K562 (cell line): ENCODE data around the gene IRF6. TPM values are rescaled to one million over a fixed set of nuclear protein-coding genes. Genes with fewer than 3 reads are reported as not detected.

ENCODE experiments used
- ATAC-seq: fragments of 200-7000 bp; cut with Tn5 transposase; 3 replicates; pipeline ENCODE4 v1.9.1; 2020; ENCODE audit warnings: moderate library complexity
- BruUV-seq: library from RNA; stranded (reverse); fragments of 400-500 nt; replicated peaks from 2 replicates; lab custom pipeline; 2021; lab: Mats Ljungman, UMichigan
- CTCF ChIA-PET: fragments of 300-600 bp; formaldehyde crosslinking; extraction: SDS; loops from one replicate; lab custom pipeline; 2021; ENCODE audit warnings: low intra/inter-chr PET ratio; lab: Yijun Ruan, JAX
- POLR2A ChIA-PET: fragments of 300-600, 350-650 bp; sonication (Branson Sonifier 250); formaldehyde crosslinking; extraction: SDS; loops from one replicate; lab custom pipeline; 2021; ENCODE audit warnings: antibody characterized with exemption, inconsistent platforms; lab: Yijun Ruan, JAX
- DNase-seq, 4 experiments: peaks; one replicate each; pipeline versions ENCODE4 v3.0.0 to v3.0.0-alpha.2; 2011 to 2018; ENCODE audit warnings: low spot score in 3 of 4, mixed read lengths in 3 of 4; ENCODE audit errors: extremely low read depth in 1 of 4
- FAIRE-seq: peaks from 2 replicates; lab custom pipeline; 2011; peaks lifted over from hg19 to GRCh38; lab: Jason Lieb, UNC
- H2AFZ ChIP-seq: 2 replicates; pipeline ENCODE4 v1.6.0; 2011; ENCODE audit warnings: low read depth, low read length, control low read depth, inconsistent platforms
- H3K27ac ChIP-seq: fragments of 200-600 bp; 3 replicates; pipeline ENCODE4 v1.8.0; 2011; ENCODE audit warnings: low read depth, mild to moderate bottlenecking, control low read depth, inconsistent platforms, low read length, moderate library complexity, mixed read lengths; ENCODE audit errors: extremely low read depth
- H3K27me3 ChIP-seq, 2 experiments: fragments of 300-600 bp in 1 of 2; 2 replicates in 1 of 2; 3 replicates in 1 of 2; pipeline versions ENCODE4 v1.6.0 to v1.8.0; 2011; ENCODE audit warnings: inconsistent platforms in 2 of 2, low read length in 2 of 2, mild to moderate bottlenecking in 1 of 2, mixed read lengths in 1 of 2, moderate library complexity in 1 of 2; ENCODE audit not compliant: control insufficient read depth in 2 of 2, insufficient read depth in 2 of 2
- H3K36me3 ChIP-seq: fragments of 300-600 bp; 3 replicates; pipeline ENCODE4 v1.8.0; 2011; ENCODE audit warnings: mild to moderate bottlenecking, low read length, inconsistent platforms; ENCODE audit not compliant: control insufficient read depth, insufficient read depth
- H3K4me1 ChIP-seq, 2 experiments: fragments of 200-600 bp in 1 of 2; replicated peaks in 1 of 2; 2 replicates in 1 of 2; 3 replicates in 1 of 2; pipeline versions ENCODE4 v1.5.1 to v1.8.0; 2011; ENCODE audit warnings: inconsistent platforms in 2 of 2, low read length in 2 of 2, mild to moderate bottlenecking in 1 of 2, mixed read lengths in 1 of 2, moderate library complexity in 1 of 2; ENCODE audit not compliant: control insufficient read depth in 2 of 2, insufficient read depth in 2 of 2
- H3K4me2 ChIP-seq: 2 replicates; pipeline ENCODE4 v1.6.1; 2011; ENCODE audit warnings: low read length, control low read depth, inconsistent platforms, mixed read lengths; ENCODE audit not compliant: insufficient read depth
- H3K4me3 ChIP-seq: fragments of 200-600 bp; sonication (generic), shearing (Covaris generic); 2 replicates; pipeline ENCODE4 v1.5.1; 2016; ENCODE audit warnings: control low read depth, inconsistent platforms
- H3K79me2 ChIP-seq: fragments of 200-600 bp; 3 replicates; pipeline ENCODE4 v1.8.0; 2011; ENCODE audit warnings: low read length, inconsistent platforms; ENCODE audit not compliant: control insufficient read depth, insufficient read depth
- H3K9ac ChIP-seq, 2 experiments: 2 replicates each; pipeline versions ENCODE4 v1.6.0 to v1.6.1; 2011; ENCODE audit warnings: low read depth in 2 of 2, low read length in 2 of 2, control low read depth in 1 of 2, inconsistent platforms in 1 of 2, mild to moderate bottlenecking in 1 of 2, mixed read lengths in 1 of 2; ENCODE audit not compliant: insufficient read depth in 1 of 2
- H3K9me1 ChIP-seq: one replicate; pipeline ENCODE4 v1.6.0; 2011; ENCODE audit warnings: inconsistent platforms, mild to moderate bottlenecking, low read length, moderate library complexity; ENCODE audit not compliant: control insufficient read depth, insufficient read depth
- H3K9me3 ChIP-seq: replicated peaks from 2 replicates; pipeline ENCODE4 v1.5.1; 2011; ENCODE audit warnings: low read depth, low read length, inconsistent platforms; ENCODE audit not compliant: control insufficient read depth, insufficient read depth
- H4K20me1 ChIP-seq: replicated peaks from 2 replicates; pipeline ENCODE4 v1.6.1; 2011; ENCODE audit warnings: low read length, inconsistent platforms, mixed read lengths; ENCODE audit not compliant: control insufficient read depth, insufficient read depth
- BRF1 ChIP-seq: IDR thresholded peaks from 3 replicates; pipeline ENCODE4 v1.6.1; 2011; ENCODE audit warnings: borderline replicate concordance, mild to moderate bottlenecking; ENCODE audit not compliant: insufficient read length; ENCODE audit errors: extremely low read depth
- MTA2 ChIP-seq: fragments of 450-650 bp; IDR thresholded peaks from 2 replicates; pipeline ENCODE4 v1.6.1; 2016; ENCODE audit warnings: low read depth
- MYC ChIP-seq, 2 experiments: fragments of 250-450 bp in 1 of 2; sonication (Bioruptor Pico) in 1 of 2; IDR thresholded peaks; 2 replicates each; pipeline versions ENCODE4 v1.5.1 to v1.6.1; 2012 to 2021; ENCODE audit warnings: low read depth in 2 of 2, borderline replicate concordance in 1 of 2, improper control_type of control experiment in 1 of 2, low read length in 1 of 2, mild to moderate bottlenecking in 1 of 2, moderate library complexity in 1 of 2
- MYNN ChIP-seq, 2 experiments: sonication (generic); formaldehyde crosslinking in 1 of 2; IDR thresholded peaks; 2 replicates each; pipeline versions ENCODE4 v1.5.0 to v1.6.1; 2016 to 2020; ENCODE audit warnings: antibody characterized with exemption in 1 of 2, missing genetic modification reagents in 1 of 2
- PHF20 ChIP-seq: fragments of 450-650 bp; IDR thresholded peaks from 2 replicates; pipeline ENCODE4 v1.6.1; 2018; ENCODE audit not compliant: partially characterized antibody
- PRPF4 ChIP-seq: fragments of 200-400 bp; formaldehyde crosslinking; IDR thresholded peaks from one replicate; pipeline ENCODE4 v1.6.1; 2017; ENCODE audit warnings: low read length, low read depth, mild to moderate bottlenecking; ENCODE audit not compliant: insufficient read depth, poor library complexity, severe bottlenecking
- RCOR1 ChIP-seq, 2 experiments: IDR thresholded peaks; 2 replicates each; pipeline ENCODE4 v1.6.1; 2012; ENCODE audit warnings: low read depth in 2 of 2, low read length in 2 of 2, borderline replicate concordance in 1 of 2, improper control_type of control experiment in 1 of 2
- SNIP1 ChIP-seq: fragments of 450-650 bp; IDR thresholded peaks from 2 replicates; pipeline ENCODE4 v1.7.1; 2017; ENCODE audit warnings: low read depth, mild to moderate bottlenecking
- SRSF7 ChIP-seq: fragments of 200-400 bp; formaldehyde crosslinking; optimal IDR thresholded peaks from 2 replicates; pipeline ENCODE3; 2017; ENCODE audit warnings: mild to moderate bottlenecking, low read depth, low read length
- ZNF263 ChIP-seq: sonication (generic); formaldehyde crosslinking; IDR thresholded peaks from 2 replicates; pipeline ENCODE4 v1.8.0; 2022; ENCODE audit warnings: mild to moderate bottlenecking, missing genetic modification reagents, borderline replicate concordance
- WGBS: fragments of 100-300 bp; shearing (Covaris generic); methylation state at CpG from one replicate; pipeline ENCODE4 v1.1.6; 2016; ENCODE audit warnings: low coverage, mixed read lengths; ENCODE audit not compliant: insufficient coverage; ENCODE audit errors: missing lambda C conversion rate; 5-methylcytosine and 5-hydroxymethylcytosine counted together
- in situ Hi-C: fragments of 300-500 bp; cut with MboI; formaldehyde crosslinking; loops from 4 replicates; pipeline ENCODE4 v1.15.0; 2018; ENCODE audit warnings: inconsistent platforms, mixed read lengths
- intact Hi-C: fragments of 100-400 bp; cut with micrococcal nuclease; formaldehyde crosslinking; loops from 2 replicates; pipeline ENCODE4 v1.14.2; 2022
- polyA plus RNA-seq, 8 experiments: library from polyadenylated mRNA; depleted of rRNA in 4 of 8; stranded (reverse) in 5 of 8; unstranded in 3 of 8; fragments of >200 nt; fragmentation: Nextera tagmentation in 2 of 8; fragmentation: Illumina TruSeq in 1 of 8; extraction: Ambion mirVana in 2 of 8; extraction: Trizol in 1 of 8; gene quantifications; 2 replicates each; pipeline versions ENCODE4 v1.2.1 to v1.2.3, GENCODE V29; 2011 to 2014; ENCODE audit warnings: inconsistent platforms in 1 of 8, missing spikeins in 1 of 8
- total RNA-seq, 7 experiments: library from RNA; depleted of rRNA in 6 of 7; stranded (reverse); fragments of >200 nt in 6 of 7; fragmentation: Illumina TruSeq in 2 of 7; extraction: Trizol in 2 of 7; gene quantifications; 2 replicates each; pipeline versions ENCODE4 v1.2.1 to v1.2.3, GENCODE V29; 2011 to 2021; ENCODE audit warnings: low replicate concordance in 1 of 7
- TF ChIP-seq, protein P1 (sequence below): fragments of 250-450 bp; sonication (Bioruptor Pico); IDR thresholded peaks from 2 replicates; pipeline ENCODE4 v1.4.0; 2020; ENCODE audit warnings: mild to moderate bottlenecking
- TF ChIP-seq, protein P2 (sequence below): fragments of 150-350 bp; IDR thresholded peaks from 2 replicates; pipeline ENCODE4 v1.6.1; 2014; ENCODE audit warnings: low read depth, mild to moderate bottlenecking, low read length, borderline replicate concordance
- TF ChIP-seq, protein P3 (sequence below): fragments of 450-650 bp; IDR thresholded peaks from 2 replicates; pipeline ENCODE4 v1.6.1; 2017; ENCODE audit warnings: antibody characterized with exemption

IRF6 gene
- total and polyA plus RNA-seq, 9 of the 15 experiments (the other 6 are each of a cell fraction or from before 2014, with no cell fraction given): 0.03 to 0.65 (median 0.17) TPM

DNA sequence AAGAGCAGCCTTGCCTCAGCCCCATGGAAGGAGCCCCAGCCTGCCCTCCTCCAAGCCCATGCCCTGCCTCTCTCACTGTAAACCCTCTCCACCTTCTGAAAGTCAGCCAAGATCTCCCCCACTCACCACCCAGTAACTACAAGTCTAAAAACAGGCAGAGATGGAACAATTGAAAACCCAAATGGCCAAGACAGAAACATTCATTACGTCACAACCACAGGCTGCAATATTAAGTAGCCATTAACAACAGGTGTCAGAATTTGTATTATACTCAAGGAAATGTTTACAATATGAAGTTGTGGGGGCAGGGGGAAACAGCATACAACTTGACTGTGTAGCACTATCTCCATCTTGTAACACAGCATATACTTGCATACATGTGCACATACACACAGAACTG, 2.4 kb downstream of the IRF6 start:
- Histone ChIP-seq H3K9me3 (no peaks in the 10 kb centered on the region), H3K4me3 (no peak overlapping the region), H3K27ac (no peak overlapping the region), H4K20me1 (no peaks in the 10 kb centered on the region), H3K9ac (no peak overlapping the region), H3K9me1 (peaks cover 3% of the 10 kb centered on the region), H3K79me2 (no peaks in the 10 kb centered on the region), H3K27me3 (peaks cover 19 to 22% of the 10 kb centered on the region in 2 experiments; a peak in 4 of 5 replicates), H2AFZ (no peak overlapping the region), H3K4me2 (no peak overlapping the region), H3K36me3 (no peaks in the 10 kb centered on the region), H3K4me1 (peaks cover 21% of the 10 kb centered on the region in 2 experiments)
- no TSS peak for BruUV-seq
- no peak for DNase-seq
- CTCF ChIA-PET: no interaction called here
- TF ChIP-seq SRSF7 (no peak), MYNN (IDR thresholded peaks at IDR 0.05) (no peak), MYNN (CRISPR knock-in tag; IDR thresholded peaks at IDR 0.05) (no peak), RCOR1 (IDR thresholded peaks at IDR 0.05; ENCODE audit: borderline replicate concordance in 1 of 2, low read depth in 2 of 2, low read length in 2 of 2) (no peak), ZNF263 (CRISPR knock-in tag) (no peak), SNIP1 (no peak), MTA2 (no peak), PRPF4 (no peak), PHF20 (no peak), MYC (IDR thresholded peaks at IDR 0.05; ENCODE audit: low read depth, low read length) (no peak), MYC (CRISPR knock-in tag; IDR thresholded peaks at IDR 0.05; ENCODE audit: borderline replicate concordance, low read depth) (no peak), BRF1 (no peak)
- TF ChIP-seq, protein P1, sequence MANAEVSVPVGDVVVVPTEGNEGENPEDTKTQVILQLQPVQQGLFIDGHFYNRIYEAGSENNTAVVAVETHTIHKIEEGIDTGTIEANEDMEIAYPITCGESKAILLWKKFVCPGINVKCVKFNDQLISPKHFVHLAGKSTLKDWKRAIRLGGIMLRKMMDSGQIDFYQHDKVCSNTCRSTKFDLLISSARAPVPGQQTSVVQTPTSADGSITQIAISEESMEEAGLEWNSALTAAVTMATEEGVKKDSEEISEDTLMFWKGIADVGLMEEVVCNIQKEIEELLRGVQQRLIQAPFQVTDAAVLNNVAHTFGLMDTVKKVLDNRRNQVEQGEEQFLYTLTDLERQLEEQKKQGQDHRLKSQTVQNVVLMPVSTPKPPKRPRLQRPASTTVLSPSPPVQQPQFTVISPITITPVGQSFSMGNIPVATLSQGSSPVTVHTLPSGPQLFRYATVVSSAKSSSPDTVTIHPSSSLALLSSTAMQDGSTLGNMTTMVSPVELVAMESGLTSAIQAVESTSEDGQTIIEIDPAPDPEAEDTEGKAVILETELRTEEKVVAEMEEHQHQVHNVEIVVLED: no peak
- TF ChIP-seq, protein P2, sequence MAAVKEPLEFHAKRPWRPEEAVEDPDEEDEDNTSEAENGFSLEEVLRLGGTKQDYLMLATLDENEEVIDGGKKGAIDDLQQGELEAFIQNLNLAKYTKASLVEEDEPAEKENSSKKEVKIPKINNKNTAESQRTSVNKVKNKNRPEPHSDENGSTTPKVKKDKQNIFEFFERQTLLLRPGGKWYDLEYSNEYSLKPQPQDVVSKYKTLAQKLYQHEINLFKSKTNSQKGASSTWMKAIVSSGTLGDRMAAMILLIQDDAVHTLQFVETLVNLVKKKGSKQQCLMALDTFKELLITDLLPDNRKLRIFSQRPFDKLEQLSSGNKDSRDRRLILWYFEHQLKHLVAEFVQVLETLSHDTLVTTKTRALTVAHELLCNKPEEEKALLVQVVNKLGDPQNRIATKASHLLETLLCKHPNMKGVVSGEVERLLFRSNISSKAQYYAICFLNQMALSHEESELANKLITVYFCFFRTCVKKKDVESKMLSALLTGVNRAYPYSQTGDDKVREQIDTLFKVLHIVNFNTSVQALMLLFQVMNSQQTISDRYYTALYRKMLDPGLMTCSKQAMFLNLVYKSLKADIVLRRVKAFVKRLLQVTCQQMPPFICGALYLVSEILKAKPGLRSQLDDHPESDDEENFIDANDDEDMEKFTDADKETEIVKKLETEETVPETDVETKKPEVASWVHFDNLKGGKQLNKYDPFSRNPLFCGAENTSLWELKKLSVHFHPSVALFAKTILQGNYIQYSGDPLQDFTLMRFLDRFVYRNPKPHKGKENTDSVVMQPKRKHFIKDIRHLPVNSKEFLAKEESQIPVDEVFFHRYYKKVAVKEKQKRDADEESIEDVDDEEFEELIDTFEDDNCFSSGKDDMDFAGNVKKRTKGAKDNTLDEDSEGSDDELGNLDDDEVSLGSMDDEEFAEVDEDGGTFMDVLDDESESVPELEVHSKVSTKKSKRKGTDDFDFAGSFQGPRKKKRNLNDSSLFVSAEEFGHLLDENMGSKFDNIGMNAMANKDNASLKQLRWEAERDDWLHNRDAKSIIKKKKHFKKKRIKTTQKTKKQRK: no peak
- TF ChIP-seq, protein P3, sequence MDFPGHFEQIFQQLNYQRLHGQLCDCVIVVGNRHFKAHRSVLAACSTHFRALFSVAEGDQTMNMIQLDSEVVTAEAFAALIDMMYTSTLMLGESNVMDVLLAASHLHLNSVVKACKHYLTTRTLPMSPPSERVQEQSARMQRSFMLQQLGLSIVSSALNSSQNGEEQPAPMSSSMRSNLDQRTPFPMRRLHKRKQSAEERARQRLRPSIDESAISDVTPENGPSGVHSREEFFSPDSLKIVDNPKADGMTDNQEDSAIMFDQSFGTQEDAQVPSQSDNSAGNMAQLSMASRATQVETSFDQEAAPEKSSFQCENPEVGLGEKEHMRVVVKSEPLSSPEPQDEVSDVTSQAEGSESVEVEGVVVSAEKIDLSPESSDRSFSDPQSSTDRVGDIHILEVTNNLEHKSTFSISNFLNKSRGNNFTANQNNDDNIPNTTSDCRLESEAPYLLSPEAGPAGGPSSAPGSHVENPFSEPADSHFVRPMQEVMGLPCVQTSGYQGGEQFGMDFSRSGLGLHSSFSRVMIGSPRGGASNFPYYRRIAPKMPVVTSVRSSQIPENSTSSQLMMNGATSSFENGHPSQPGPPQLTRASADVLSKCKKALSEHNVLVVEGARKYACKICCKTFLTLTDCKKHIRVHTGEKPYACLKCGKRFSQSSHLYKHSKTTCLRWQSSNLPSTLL: no peak
- 0% methylated on average over 1 of the region's 1 CpG for WGBS
- FAIRE-seq: no peak
- ATAC-seq: no peak
- in situ Hi-C loops (no loop called here), intact Hi-C loops (no loop called here)
- POLR2A ChIA-PET: interaction anchor here (0.7 kb wide), 1 partner anchor 214 kb away, joined by 3 read pairs; no protein-coding TSS in a partner anchor
